HEK293 (cell line): Measurements from ENCODE around the gene CEMIP2.

Experiments
- EGR2 ChIP-seq: fragments of 450-650 bp; formaldehyde crosslinking; IDR thresholded peaks from 2 replicates; pipeline ENCODE4 v1.5.1; 2016; ENCODE audit warnings: low read depth, missing biosample characterization, missing genetic modification characterization
- HOXA7 ChIP-seq: sonication (generic); formaldehyde crosslinking; IDR thresholded peaks from 2 replicates; pipeline ENCODE4 v1.8.1; 2022; ENCODE audit warnings: missing genetic modification reagents, borderline replicate concordance
- INSM2 ChIP-seq: fragments of 450-650 bp; formaldehyde crosslinking; IDR thresholded peaks from 2 replicates; pipeline ENCODE4 v1.5.1; 2016; ENCODE audit warnings: missing biosample characterization, missing genetic modification characterization
- KLF10 ChIP-seq: fragments of 450-650 bp; IDR thresholded peaks from 2 replicates; pipeline ENCODE4 v1.5.1; 2018; ENCODE audit warnings: missing biosample characterization, mild to moderate bottlenecking, missing genetic modification characterization
- KLF8 ChIP-seq: fragments of 450-650 bp; formaldehyde crosslinking; IDR thresholded peaks from 2 replicates; pipeline ENCODE4 v1.5.1; 2016; ENCODE audit warnings: missing biosample characterization, missing genetic modification characterization
- PRDM6 ChIP-seq: fragments of 450-650 bp; formaldehyde crosslinking; IDR thresholded peaks from 2 replicates; pipeline ENCODE4 v1.5.1; 2017; ENCODE audit warnings: missing biosample characterization, missing genetic modification characterization
- SCRT1 ChIP-seq: fragments of 450-650 bp; formaldehyde crosslinking; IDR thresholded peaks from 2 replicates; pipeline ENCODE4 v1.5.1; 2016; ENCODE audit warnings: missing biosample characterization, missing genetic modification characterization, borderline replicate concordance
- TRIM28 ChIP-seq: IDR thresholded peaks from 2 replicates; pipeline ENCODE4 v1.6.1; 2011; ENCODE audit warnings: low read length, control low read depth, borderline replicate concordance
- ZBTB1 ChIP-seq: fragments of 450-650 bp; formaldehyde crosslinking; IDR thresholded peaks from 2 replicates; pipeline ENCODE4 v1.5.1; 2016; ENCODE audit warnings: missing biosample characterization, missing genetic modification characterization
- ZBTB17 ChIP-seq: fragments of 450-650 bp; formaldehyde crosslinking; IDR thresholded peaks from 2 replicates; pipeline ENCODE4 v1.5.1; 2016; ENCODE audit warnings: missing biosample characterization, missing genetic modification characterization
- ZIC2 ChIP-seq: fragments of 450-650 bp; formaldehyde crosslinking; IDR thresholded peaks from 2 replicates; pipeline ENCODE4 v1.5.1; 2016; ENCODE audit warnings: missing biosample characterization, missing genetic modification characterization
- ZNF114 ChIP-seq: fragments of 450-650 bp; formaldehyde crosslinking; IDR thresholded peaks from 2 replicates; pipeline ENCODE4 v1.5.0; 2017; ENCODE audit warnings: missing biosample characterization, missing genetic modification characterization
- ZNF202 ChIP-seq: fragments of 450-650 bp; formaldehyde crosslinking; IDR thresholded peaks from 2 replicates; pipeline ENCODE4 v1.5.1; 2016; ENCODE audit warnings: missing biosample characterization, missing genetic modification characterization, borderline replicate concordance
- ZNF311 ChIP-seq: fragments of 450-650 bp; formaldehyde crosslinking; IDR thresholded peaks from 2 replicates; pipeline ENCODE4 v1.5.1; 2017; ENCODE audit warnings: missing biosample characterization, missing genetic modification characterization, borderline replicate concordance
- ZNF350 ChIP-seq: fragments of 450-650 bp; formaldehyde crosslinking; IDR thresholded peaks from 2 replicates; pipeline ENCODE4 v1.5.0; 2017; ENCODE audit warnings: missing biosample characterization, mild to moderate bottlenecking, missing genetic modification characterization
- ZNF585B ChIP-seq: fragments of 450-650 bp; formaldehyde crosslinking; IDR thresholded peaks from 2 replicates; pipeline ENCODE4 v1.5.1; 2016; ENCODE audit warnings: missing biosample characterization, missing genetic modification characterization
- ZNF704 ChIP-seq: fragments of 450-650 bp; formaldehyde crosslinking; IDR thresholded peaks from 2 replicates; pipeline ENCODE4 v1.5.1; 2016; ENCODE audit warnings: missing biosample characterization, missing genetic modification characterization
- TF ChIP-seq, protein P1 (sequence below): IDR thresholded peaks from 2 replicates; pipeline ENCODE4 v1.6.1; 2011; ENCODE audit warnings: mild to moderate bottlenecking, low read depth, low read length, borderline replicate concordance
- TF ChIP-seq, protein P2 (sequence below): fragments of 450-650 bp; formaldehyde crosslinking; IDR thresholded peaks from 2 replicates; pipeline ENCODE4 v1.5.1; 2016; ENCODE audit warnings: missing biosample characterization, missing genetic modification characterization
- TF ChIP-seq, protein P3 (sequence below): fragments of 450-650 bp; formaldehyde crosslinking; IDR thresholded peaks from 2 replicates; pipeline ENCODE4; 2016; ENCODE audit warnings: missing biosample characterization, missing genetic modification characterization
- TF ChIP-seq, protein P4 (sequence below): fragments of 450-650 bp; formaldehyde crosslinking; IDR thresholded peaks from 2 replicates; pipeline ENCODE4 v1.5.1; 2016; ENCODE audit warnings: missing biosample characterization, missing genetic modification characterization
- TF ChIP-seq, protein P5 (sequence below): fragments of 450-650 bp; formaldehyde crosslinking; IDR thresholded peaks from 2 replicates; pipeline ENCODE4 v1.5.1; 2016; ENCODE audit warnings: missing biosample characterization, missing genetic modification characterization
- TF ChIP-seq, protein P6 (sequence below): fragments of 450-650 bp; formaldehyde crosslinking; IDR thresholded peaks from 2 replicates; pipeline ENCODE4 v1.5.1; 2016; ENCODE audit warnings: missing biosample characterization, missing genetic modification characterization

Gene CEMIP2

DNA sequence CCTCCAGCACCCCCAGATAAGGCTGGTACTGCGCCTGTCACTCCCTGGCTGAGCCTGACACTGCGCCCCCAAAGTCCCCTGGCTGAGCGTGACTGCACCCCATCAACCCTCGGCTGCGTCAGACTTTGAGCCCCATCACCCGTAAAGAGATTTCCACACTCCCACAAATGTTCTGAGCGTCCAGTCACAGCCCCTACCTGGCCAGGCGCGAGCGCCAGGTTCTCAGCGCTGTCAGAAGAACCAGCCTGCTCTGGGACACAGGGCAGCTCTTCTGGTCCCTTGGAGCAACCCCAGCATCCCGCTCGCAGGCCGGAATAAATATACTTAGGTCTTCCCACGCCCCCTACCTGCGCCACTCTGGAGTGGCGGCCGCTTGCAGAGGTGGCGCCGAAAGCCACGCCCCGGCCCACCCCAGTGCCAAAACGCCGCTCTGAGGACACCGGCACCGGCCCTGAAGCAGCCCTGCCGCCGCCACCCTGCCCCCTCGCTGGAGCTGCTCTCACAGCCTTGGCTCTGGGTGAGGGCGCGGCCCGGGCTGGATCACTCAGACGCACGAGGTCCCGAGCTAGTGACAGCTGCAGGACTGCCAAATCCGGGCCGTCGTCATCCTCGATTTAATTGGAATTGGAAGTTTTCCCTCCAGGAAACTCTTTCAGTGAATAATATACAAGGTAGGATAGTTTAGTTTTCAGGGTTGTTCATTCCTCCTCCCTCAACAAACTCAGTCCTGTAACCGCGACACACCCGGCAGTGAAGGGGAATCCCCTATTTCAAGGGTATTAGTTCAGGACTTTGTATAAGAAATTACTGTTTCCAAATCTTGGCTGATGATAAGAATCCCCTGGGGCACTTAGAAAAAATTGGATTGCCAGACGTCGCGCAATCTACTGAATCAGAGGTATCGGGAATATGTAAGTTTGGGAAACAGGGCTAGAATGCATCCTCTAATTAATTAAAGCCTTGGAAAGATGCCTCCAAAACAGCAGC, 1.2 kb upstream of the CEMIP2 start (continued):
- TF ChIP-seq, protein P1, sequence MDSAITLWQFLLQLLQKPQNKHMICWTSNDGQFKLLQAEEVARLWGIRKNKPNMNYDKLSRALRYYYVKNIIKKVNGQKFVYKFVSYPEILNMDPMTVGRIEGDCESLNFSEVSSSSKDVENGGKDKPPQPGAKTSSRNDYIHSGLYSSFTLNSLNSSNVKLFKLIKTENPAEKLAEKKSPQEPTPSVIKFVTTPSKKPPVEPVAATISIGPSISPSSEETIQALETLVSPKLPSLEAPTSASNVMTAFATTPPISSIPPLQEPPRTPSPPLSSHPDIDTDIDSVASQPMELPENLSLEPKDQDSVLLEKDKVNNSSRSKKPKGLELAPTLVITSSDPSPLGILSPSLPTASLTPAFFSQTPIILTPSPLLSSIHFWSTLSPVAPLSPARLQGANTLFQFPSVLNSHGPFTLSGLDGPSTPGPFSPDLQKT, result no peak
- TF ChIP-seq ZNF114 (tag by site-specific recombination) (no peak), ZNF311 (tag by site-specific recombination) (no peak), HOXA7 (CRISPR knock-in tag) (no peak), ZBTB17 (tag by site-specific recombination) (peak; percentile 44), ZNF585B (tag by site-specific recombination) (no peak), ZNF350 (tag by site-specific recombination) (no peak), KLF8 (no peak), KLF10 (tag by site-specific recombination) (no peak), INSM2 (tag by site-specific recombination) (no peak), ZNF704 (tag by site-specific recombination) (no peak), TRIM28 (no peak), PRDM6 (peak; percentile 23; the same call in 1 of the 2 replicates), SCRT1 (tag by site-specific recombination) (no peak), EGR2 (tag by site-specific recombination) (no peak; the same call in 1 of the 2 replicates), ZNF202 (no peak), ZIC2 (tag by site-specific recombination) (no peak; the same call in 1 of the 2 replicates), ZBTB1 (no peak)
- TF ChIP-seq, protein P2, sequence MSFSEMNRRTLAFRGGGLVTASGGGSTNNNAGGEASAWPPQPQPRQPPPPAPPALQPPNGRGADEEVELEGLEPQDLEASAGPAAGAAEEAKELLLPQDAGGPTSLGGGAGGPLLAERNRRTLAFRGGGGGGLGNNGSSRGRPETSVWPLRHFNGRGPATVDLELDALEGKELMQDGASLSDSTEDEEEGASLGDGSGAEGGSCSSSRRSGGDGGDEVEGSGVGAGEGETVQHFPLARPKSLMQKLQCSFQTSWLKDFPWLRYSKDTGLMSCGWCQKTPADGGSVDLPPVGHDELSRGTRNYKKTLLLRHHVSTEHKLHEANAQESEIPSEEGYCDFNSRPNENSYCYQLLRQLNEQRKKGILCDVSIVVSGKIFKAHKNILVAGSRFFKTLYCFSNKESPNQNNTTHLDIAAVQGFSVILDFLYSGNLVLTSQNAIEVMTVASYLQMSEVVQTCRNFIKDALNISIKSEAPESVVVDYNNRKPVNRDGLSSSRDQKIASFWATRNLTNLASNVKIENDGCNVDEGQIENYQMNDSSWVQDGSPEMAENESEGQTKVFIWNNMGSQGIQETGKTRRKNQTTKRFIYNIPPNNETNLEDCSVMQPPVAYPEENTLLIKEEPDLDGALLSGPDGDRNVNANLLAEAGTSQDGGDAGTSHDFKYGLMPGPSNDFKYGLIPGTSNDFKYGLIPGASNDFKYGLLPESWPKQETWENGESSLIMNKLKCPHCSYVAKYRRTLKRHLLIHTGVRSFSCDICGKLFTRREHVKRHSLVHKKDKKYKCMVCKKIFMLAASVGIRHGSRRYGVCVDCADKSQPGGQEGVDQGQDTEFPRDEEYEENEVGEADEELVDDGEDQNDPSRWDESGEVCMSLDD (tag by site-specific recombination), result peak; percentile 57
- TF ChIP-seq, protein P3, sequence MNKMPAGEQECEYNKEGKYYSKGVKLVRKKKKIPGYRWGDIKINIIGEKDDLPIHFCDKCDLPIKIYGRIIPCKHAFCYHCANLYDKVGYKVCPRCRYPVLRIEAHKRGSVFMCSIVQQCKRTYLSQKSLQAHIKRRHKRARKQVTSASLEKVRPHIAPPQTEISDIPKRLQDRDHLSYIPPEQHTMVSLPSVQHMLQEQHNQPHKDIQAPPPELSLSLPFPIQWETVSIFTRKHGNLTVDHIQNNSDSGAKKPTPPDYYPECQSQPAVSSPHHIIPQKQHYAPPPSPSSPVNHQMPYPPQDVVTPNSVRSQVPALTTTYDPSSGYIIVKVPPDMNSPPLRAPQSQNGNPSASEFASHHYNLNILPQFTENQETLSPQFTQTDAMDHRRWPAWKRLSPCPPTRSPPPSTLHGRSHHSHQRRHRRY (tag by site-specific recombination), result no peak
- TF ChIP-seq, protein P4, sequence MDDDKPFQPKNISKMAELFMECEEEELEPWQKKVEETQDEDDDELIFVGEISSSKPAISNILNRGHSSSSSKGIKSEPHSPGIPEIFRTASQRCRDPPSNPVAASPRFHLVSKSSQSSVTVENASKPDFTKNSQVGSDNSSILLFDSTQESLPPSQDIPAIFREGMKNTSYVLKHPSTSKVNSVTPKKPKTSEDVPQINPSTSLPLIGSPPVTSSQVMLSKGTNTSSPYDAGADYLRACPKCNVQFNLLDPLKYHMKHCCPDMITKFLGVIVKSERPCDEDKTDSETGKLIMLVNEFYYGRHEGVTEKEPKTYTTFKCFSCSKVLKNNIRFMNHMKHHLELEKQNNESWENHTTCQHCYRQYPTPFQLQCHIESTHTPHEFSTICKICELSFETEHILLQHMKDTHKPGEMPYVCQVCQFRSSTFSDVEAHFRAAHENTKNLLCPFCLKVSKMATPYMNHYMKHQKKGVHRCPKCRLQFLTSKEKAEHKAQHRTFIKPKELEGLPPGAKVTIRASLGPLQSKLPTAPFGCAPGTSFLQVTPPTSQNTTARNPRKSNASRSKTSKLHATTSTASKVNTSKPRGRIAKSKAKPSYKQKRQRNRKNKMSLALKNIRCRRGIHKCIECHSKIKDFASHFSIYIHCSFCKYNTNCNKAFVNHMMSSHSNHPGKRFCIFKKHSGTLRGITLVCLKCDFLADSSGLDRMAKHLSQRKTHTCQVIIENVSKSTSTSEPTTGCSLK, result no peak
- TF ChIP-seq, protein P5, sequence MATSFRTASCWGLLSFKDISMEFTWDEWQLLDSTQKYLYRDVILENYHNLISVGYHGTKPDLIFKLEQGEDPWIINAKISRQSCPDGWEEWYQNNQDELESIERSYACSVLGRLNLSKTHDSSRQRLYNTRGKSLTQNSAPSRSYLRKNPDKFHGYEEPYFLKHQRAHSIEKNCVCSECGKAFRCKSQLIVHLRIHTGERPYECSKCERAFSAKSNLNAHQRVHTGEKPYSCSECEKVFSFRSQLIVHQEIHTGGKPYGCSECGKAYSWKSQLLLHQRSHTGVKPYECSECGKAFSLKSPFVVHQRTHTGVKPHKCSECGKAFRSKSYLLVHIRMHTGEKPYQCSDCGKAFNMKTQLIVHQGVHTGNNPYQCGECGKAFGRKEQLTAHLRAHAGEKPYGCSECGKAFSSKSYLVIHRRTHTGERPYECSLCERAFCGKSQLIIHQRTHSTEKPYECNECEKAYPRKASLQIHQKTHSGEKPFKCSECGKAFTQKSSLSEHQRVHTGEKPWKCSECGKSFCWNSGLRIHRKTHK (tag by site-specific recombination), result no peak
- TF ChIP-seq, protein P6, sequence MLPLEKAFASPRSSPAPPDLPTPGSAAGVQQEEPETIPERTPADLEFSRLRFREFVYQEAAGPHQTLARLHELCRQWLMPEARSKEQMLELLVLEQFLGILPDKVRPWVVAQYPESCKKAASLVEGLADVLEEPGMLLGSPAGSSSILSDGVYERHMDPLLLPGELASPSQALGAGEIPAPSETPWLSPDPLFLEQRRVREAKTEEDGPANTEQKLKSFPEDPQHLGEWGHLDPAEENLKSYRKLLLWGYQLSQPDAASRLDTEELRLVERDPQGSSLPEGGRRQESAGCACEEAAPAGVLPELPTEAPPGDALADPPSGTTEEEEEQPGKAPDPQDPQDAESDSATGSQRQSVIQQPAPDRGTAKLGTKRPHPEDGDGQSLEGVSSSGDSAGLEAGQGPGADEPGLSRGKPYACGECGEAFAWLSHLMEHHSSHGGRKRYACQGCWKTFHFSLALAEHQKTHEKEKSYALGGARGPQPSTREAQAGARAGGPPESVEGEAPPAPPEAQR (tag by site-specific recombination), result no peak
